GM12878 (cell line): ENCODE data around the gene LRP8. TPM values are rescaled to one million over a fixed set of nuclear protein-coding genes. Genes with fewer than 3 reads are reported as not detected.

Experiments
- ATAC-seq: fragments of 200-7000 bp; cut with Tn5 transposase; 3 replicates; pipeline ENCODE4 v1.9.1; 2020; ENCODE audit warnings: mild to moderate bottlenecking, moderate library complexity
- BruUV-seq: library from RNA; stranded (reverse); fragments of 400-500 nt; replicated peaks from 2 replicates; lab custom pipeline; 2021; lab: Mats Ljungman, UMichigan
- CTCF ChIA-PET: fragments of 300-600 bp; sonication (Branson Sonifier 250); formaldehyde crosslinking; extraction: SDS; loops from one replicate; lab custom pipeline; 2021; ENCODE audit warnings: inconsistent platforms; lab: Yijun Ruan, JAX
- POLR2A ChIA-PET: fragments of 350-600 bp; formaldehyde crosslinking; extraction: SDS; loops from one replicate; lab custom pipeline; 2021; ENCODE audit warnings: inconsistent platforms; lab: Charles Lee
- RAD21 ChIA-PET: fragments of 300-600 bp; sonication (Branson Sonifier 250); formaldehyde crosslinking; loops from one replicate; lab custom pipeline; 2023; ENCODE audit warnings: antibody characterized with exemption; ENCODE audit not compliant: unreplicated experiment; lab: Charles Lee
- SMC1A ChIA-PET: fragments of 300-600 bp; sonication (Branson Sonifier 250); formaldehyde crosslinking; loops from one replicate; lab custom pipeline; 2023; ENCODE audit not compliant: unreplicated experiment, uncharacterized antibody; lab: Charles Lee
- DNase-seq: peaks from one replicate; pipeline ENCODE4 v3.0.0-alpha.2; 2011; ENCODE audit warnings: low read depth, low spot score
- FAIRE-seq: peaks from 3 replicates; lab custom pipeline; 2011; peaks lifted over from hg19 to GRCh38; lab: Jason Lieb, UNC
- H2AFZ ChIP-seq: 2 replicates; pipeline ENCODE4 v1.6.0; 2011; ENCODE audit warnings: low read depth, low read length, control low read depth; ENCODE audit not compliant: control insufficient read depth
- H3K27ac ChIP-seq: 2 replicates; pipeline ENCODE4 v1.5.1; 2011; ENCODE audit warnings: control low read depth; ENCODE audit not compliant: control insufficient read depth, insufficient read depth
- H3K27me3 ChIP-seq, 2 experiments: replicated peaks in 1 of 2; 2 replicates each; pipeline versions ENCODE4 v1.6.0 to v1.6.1; 2011; ENCODE audit warnings: low read length in 1 of 2; ENCODE audit not compliant: control insufficient read depth in 2 of 2, insufficient read depth in 2 of 2
- H3K36me3 ChIP-seq, 2 experiments: 2 replicates each; pipeline ENCODE4 v1.5.1; 2011; ENCODE audit warnings: low read length in 1 of 2; ENCODE audit not compliant: control insufficient read depth in 2 of 2, insufficient read depth in 2 of 2
- H3K4me1 ChIP-seq: 2 replicates; pipeline ENCODE4 v1.6.1; 2011; ENCODE audit warnings: mild to moderate bottlenecking, low read length, moderate library complexity, mixed read lengths; ENCODE audit not compliant: control insufficient read depth, insufficient read depth
- H3K4me2 ChIP-seq: 2 replicates; pipeline ENCODE4 v1.6.0; 2011; ENCODE audit warnings: control low read depth; ENCODE audit not compliant: control insufficient read depth, insufficient read depth
- H3K4me3 ChIP-seq: fragments of 200-600 bp; sonication (generic); 2 replicates; pipeline ENCODE4 v1.5.1; 2016
- H3K79me2 ChIP-seq: 2 replicates; pipeline ENCODE4 v1.6.0; 2011; ENCODE audit warnings: low read length; ENCODE audit not compliant: control insufficient read depth, insufficient read depth
- H3K9ac ChIP-seq: 2 replicates; pipeline ENCODE4 v1.8.0; 2011; ENCODE audit warnings: low read length, control low read depth, mixed read lengths; ENCODE audit not compliant: control insufficient read depth, insufficient read depth
- H3K9me3 ChIP-seq: replicated peaks from 3 replicates; pipeline ENCODE4 v1.5.1; 2011; ENCODE audit warnings: mild to moderate bottlenecking, low read length; ENCODE audit not compliant: control insufficient read depth, insufficient read depth
- H4K20me1 ChIP-seq: 2 replicates; pipeline ENCODE4 v1.6.0; 2011; ENCODE audit not compliant: control insufficient read depth, insufficient read depth
- ATF3 ChIP-seq: IDR thresholded peaks from 2 replicates; pipeline ENCODE4 v1.6.1; 2011; ENCODE audit warnings: low read depth, mild to moderate bottlenecking, low read length, moderate library complexity, borderline replicate concordance; ENCODE audit errors: extremely low read depth
- HDAC2 ChIP-seq: fragments of 200-600 bp; sonication (generic); IDR thresholded peaks from 2 replicates; pipeline ENCODE4 v1.6.1; 2017
- NR2F1 ChIP-seq: fragments of 450-650 bp; conservative IDR thresholded peaks from 2 replicates; pipeline ENCODE4 v1.6.1; 2017; ENCODE audit warnings: mild to moderate bottlenecking
- NRF1 ChIP-seq: conservative IDR thresholded peaks from 2 replicates; pipeline ENCODE4 v1.6.1; 2011; ENCODE audit warnings: mild to moderate bottlenecking, low read depth, low read length, improper control_type of control experiment
- RCOR1 ChIP-seq: conservative IDR thresholded peaks from 2 replicates; pipeline ENCODE4 v1.6.1; 2012; ENCODE audit warnings: low read depth, low read length, improper control_type of control experiment
- WGBS: methylation state at CpG from one replicate; pipeline ENCODE4 v1.1.6; 2016; ENCODE audit warnings: low lambda C conversion rate; ENCODE audit not compliant: insufficient replicate concordance, insufficient coverage; ENCODE audit errors: missing lambda C conversion rate; 5-methylcytosine and 5-hydroxymethylcytosine counted together
- in situ Hi-C: fragments of 300-500 bp; cut with MboI; formaldehyde crosslinking; loops from 9 replicates; pipeline ENCODE4 v1.14.3; 2018; ENCODE audit warnings: mixed read lengths
- intact Hi-C: fragments of 100-400 bp; cut with micrococcal nuclease; formaldehyde crosslinking; loops from one replicate; pipeline ENCODE4 v1.14.2; 2022; ENCODE audit not compliant: unreplicated experiment
- polyA plus RNA-seq, 11 experiments: library from polyadenylated mRNA; depleted of rRNA in 4 of 11; unstranded in 6 of 11; stranded (reverse) in 5 of 11; fragments of >200 nt; fragmentation: Nextera tagmentation in 4 of 11; fragmentation: Illumina TruSeq in 1 of 11; extraction: Ambion mirVana in 4 of 11; extraction: Trizol in 1 of 11; gene quantifications; 1 replicate in 1 of 11; 2 replicates in 10 of 11; pipeline versions ENCODE4 v1.2.1 to v1.2.3, GENCODE V29; 2011 to 2016; ENCODE audit warnings: inconsistent platforms in 2 of 11, missing spikeins in 2 of 11, low read depth in 1 of 11
- total RNA-seq, 4 experiments: library from RNA; depleted of rRNA in 3 of 4; stranded (reverse); fragments of >200 nt in 3 of 4; fragmentation: Illumina TruSeq in 1 of 4; extraction: Trizol in 1 of 4; gene quantifications; 2 replicates each; pipeline versions ENCODE4 v1.2.1 to v1.2.3, GENCODE V29; 2013 to 2021
- TF ChIP-seq, protein P1 (sequence below): fragments of 450-650 bp; IDR thresholded peaks from 2 replicates; pipeline ENCODE4 v1.6.1; 2017; ENCODE audit warnings: antibody characterized with exemption, mild to moderate bottlenecking, moderate library complexity

LRP8 gene
- total and polyA plus RNA-seq, 10 of the 15 experiments (the other 5 are each of a cell fraction or from before 2014, with no cell fraction given), result 2.8 to 40.5 (median 22.3) TPM

GRCh38 chr1:53307037-53307436 lies 20.8 kb downstream of the LRP8 start:
- CTCF ChIA-PET, result interaction anchor here (0.6 kb wide), 1 partner anchor 14 kb away, joined by 3 read pairs; no protein-coding TSS in a partner anchor
- intact Hi-C loops (no loop called here), in situ Hi-C loops (no loop called here)
- Histone ChIP-seq H3K27ac (no peak overlapping the region), H3K9me3 (no peaks in the 10 kb centered on the region), H3K27me3 (no peaks in the 10 kb centered on the region), H3K79me2 (peaks cover 3% of the 10 kb centered on the region), H3K4me1 (no peaks in the 10 kb centered on the region), H2AFZ (no peak overlapping the region), H3K4me2 (no peak overlapping the region), H3K9ac (no peak overlapping the region), H3K4me3 (no peak overlapping the region), H3K36me3 (peaks cover 0 to 17% of the 10 kb centered on the region in 2 experiments; a peak in 2 of 4 replicates), H4K20me1 (no peaks in the 10 kb centered on the region)
- TF ChIP-seq HDAC2 (no peak), RCOR1 (no peak), NRF1 (no peak), NR2F1 (no peak), ATF3 (no peak)
- TF ChIP-seq, protein P1, sequence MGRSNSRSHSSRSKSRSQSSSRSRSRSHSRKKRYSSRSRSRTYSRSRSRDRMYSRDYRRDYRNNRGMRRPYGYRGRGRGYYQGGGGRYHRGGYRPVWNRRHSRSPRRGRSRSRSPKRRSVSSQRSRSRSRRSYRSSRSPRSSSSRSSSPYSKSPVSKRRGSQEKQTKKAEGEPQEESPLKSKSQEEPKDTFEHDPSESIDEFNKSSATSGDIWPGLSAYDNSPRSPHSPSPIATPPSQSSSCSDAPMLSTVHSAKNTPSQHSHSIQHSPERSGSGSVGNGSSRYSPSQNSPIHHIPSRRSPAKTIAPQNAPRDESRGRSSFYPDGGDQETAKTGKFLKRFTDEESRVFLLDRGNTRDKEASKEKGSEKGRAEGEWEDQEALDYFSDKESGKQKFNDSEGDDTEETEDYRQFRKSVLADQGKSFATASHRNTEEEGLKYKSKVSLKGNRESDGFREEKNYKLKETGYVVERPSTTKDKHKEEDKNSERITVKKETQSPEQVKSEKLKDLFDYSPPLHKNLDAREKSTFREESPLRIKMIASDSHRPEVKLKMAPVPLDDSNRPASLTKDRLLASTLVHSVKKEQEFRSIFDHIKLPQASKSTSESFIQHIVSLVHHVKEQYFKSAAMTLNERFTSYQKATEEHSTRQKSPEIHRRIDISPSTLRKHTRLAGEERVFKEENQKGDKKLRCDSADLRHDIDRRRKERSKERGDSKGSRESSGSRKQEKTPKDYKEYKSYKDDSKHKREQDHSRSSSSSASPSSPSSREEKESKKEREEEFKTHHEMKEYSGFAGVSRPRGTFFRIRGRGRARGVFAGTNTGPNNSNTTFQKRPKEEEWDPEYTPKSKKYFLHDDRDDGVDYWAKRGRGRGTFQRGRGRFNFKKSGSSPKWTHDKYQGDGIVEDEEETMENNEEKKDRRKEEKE, result no peak
- BruUV-seq, result no TSS peak
- SMC1A ChIA-PET, result no interaction called here
- RAD21 ChIA-PET, result no interaction called here
- no peak for DNase-seq
- WGBS, result 84% methylated on average over 4 of the region's 4 CpGs
- no peak for ATAC-seq
- no peak for FAIRE-seq
- POLR2A ChIA-PET, result no interaction called here
